Upper lobe of left lung (tissue), 4 donors: ENCODE measurements around the gene NT5C3A.
"Not testable (repeated sequence)": the region's sequence is repeated elsewhere in the genome, so short reads cannot be mapped to it uniquely, and the experiment has no call there.

Experiments
- CTCF ChIP-seq, 6 experiments: fragments of 450-650 bp in 4 of 6; fragments of 200-600 bp in 2 of 6; sonication (generic) in 2 of 6; IDR thresholded peaks; one replicate each; pipeline ENCODE4 v1.5.1; 2016 to 2019; ENCODE audit warnings: antibody characterized with exemption in 6 of 6
- EP300 ChIP-seq, 4 donors: sonication (generic); formaldehyde crosslinking; IDR thresholded peaks; one replicate each; pipeline ENCODE4 v1.5.1; 2017; ENCODE audit warnings: antibody characterized with exemption in 4 of 4, control low read depth in 2 of 4
- POLR2AphosphoS5 ChIP-seq, 2 donors: sonication (generic); formaldehyde crosslinking; IDR thresholded peaks; one replicate each; pipeline ENCODE4 v1.5.1; 2017; ENCODE audit warnings: antibody characterized with exemption in 2 of 2

GRCh38 chr7:32967268-32967582, 95.4 kb downstream of the NT5C3A start:
- TF ChIP-seq POLR2AphosphoS5, CTCF, EP300 (IDR thresholded peaks at IDR 0.05): not testable (repeated sequence)
